HK-2 (cell line): ENCODE results near the gene AK8.
"Not testable (repeated sequence)": the region's sequence is repeated elsewhere in the genome, so short reads cannot be mapped to it uniquely, and the experiment has no call there.

Experiments used
- DNase-seq: peaks from one replicate; pipeline ENCODE4 v3.0.0-alpha.2; 2018; ENCODE audit not compliant: unreplicated experiment

The AK8 gene

GRCh38 chr9:132744881-132745755 is 133.0 kb downstream of the AK8 start:
- DNase-seq: no peak

GRCh38 chr9:132743931-132744479 is 134.1 kb downstream of the AK8 start:
- DNase-seq: no peak

- no peak for DNase-seq
Observed at GRCh38 chr9:132742821-132743311, 135.2 kb downstream of the AK8 start.

- no peak for DNase-seq
Observed at GRCh38 chr9:132740526-132741309, 137.4 kb downstream of the AK8 start.

GRCh38 chr9:132739710-132740310 is 138.3 kb downstream of the AK8 start:
- DNase-seq: no peak

- no peak for DNase-seq
Observed at GRCh38 chr9:132733260-132733815, 144.7 kb downstream of the AK8 start.

GRCh38 chr9:132732326-132733259 is 145.5 kb downstream of the AK8 start:
- no peak for DNase-seq

GRCh38 chr9:132731230-132731629 is 146.9 kb downstream of the AK8 start:
- DNase-seq: no peak

- DNase-seq: no peak
Observed at GRCh38 chr9:132730054-132731033, 147.7 kb downstream of the AK8 start.

GRCh38 chr9:132729235-132729890 is 148.7 kb downstream of the AK8 start:
- DNase-seq: no peak

- DNase-seq: no peak
Observed at GRCh38 chr9:132728497-132728896, 149.6 kb downstream of the AK8 start.

- no peak for DNase-seq
Observed at GRCh38 chr9:132728071-132728470, 150.0 kb downstream of the AK8 start.

GRCh38 chr9:132726576-132727130 is 151.4 kb downstream of the AK8 start:
- DNase-seq: no peak

GRCh38 chr9:132725306-132725705 is 152.8 kb downstream of the AK8 start:
- DNase-seq: no peak

- DNase-seq: no peak
Observed at GRCh38 chr9:132723809-132724208, 154.3 kb downstream of the AK8 start.

- DNase-seq: no peak
Observed at GRCh38 chr9:132722564-132723065, 155.5 kb downstream of the AK8 start.

GRCh38 chr9:132721661-132722060 is 156.4 kb downstream of the AK8 start:
- no peak for DNase-seq

- DNase-seq: not testable (repeated sequence)
Observed at GRCh38 chr9:132718381-132718928, 159.6 kb downstream of the AK8 start.
